DMS 273 treated with DMSO at 0.1 percent for 48 hours (cell line): ENCODE results near the gene SLC8A1.

Experiments used
- DNase-seq: peaks from one replicate; lab custom pipeline; 2025; lab: John Stamatoyannopoulos, UW

SLC8A1 gene

DNA sequence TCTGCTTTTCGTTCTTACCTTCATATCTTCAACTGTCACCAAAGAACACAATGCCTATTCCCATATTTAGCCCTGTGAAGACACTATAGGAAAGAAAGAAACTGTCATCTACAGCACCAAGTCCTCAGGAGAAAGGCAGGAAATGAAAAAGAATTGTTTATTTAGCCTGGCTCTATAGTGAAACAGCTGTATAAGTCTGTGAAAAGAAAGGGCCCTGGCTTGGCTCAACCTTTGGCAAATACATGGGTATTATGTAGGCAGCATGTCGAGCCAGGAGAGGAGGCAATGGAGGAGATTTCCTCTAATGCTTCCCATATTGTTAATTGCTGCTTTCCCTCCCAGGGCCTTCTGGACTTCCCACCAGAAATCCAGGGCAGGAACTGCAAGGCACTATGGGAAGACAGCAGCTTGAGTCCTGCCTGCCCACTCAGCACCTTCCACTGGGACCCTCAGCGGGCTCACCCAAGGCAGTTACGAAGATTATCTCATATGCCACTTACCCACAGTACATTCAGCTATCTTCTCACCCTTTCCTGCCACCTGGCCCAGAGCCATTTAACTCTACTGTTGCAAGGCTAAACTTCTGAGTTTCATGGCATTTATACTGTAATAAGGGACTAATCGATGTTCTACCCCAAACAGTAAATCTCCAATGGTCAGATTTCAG, 30.1 kb downstream of the SLC8A1 start:
- no peak for DNase-seq

DNA sequence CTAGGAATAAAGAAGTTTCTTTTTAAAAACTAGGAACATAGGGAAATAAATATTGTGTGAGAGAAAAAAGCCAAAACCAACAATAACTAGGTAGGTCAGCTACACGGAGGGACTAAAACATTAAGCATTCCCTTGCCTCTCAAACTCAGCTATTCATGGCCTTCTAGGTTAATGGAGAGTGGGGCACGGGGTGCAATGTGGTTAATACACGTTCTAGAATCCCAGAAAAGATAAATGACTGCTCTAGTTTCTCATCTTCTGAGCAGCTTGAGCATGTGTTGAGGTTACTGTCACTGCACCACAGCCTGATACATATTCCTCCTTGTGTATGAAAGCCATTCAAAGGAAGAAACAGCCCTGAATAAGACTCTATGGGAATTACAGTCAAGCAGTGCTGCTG, 31.4 kb downstream of the SLC8A1 start:
- no peak for DNase-seq

DNA sequence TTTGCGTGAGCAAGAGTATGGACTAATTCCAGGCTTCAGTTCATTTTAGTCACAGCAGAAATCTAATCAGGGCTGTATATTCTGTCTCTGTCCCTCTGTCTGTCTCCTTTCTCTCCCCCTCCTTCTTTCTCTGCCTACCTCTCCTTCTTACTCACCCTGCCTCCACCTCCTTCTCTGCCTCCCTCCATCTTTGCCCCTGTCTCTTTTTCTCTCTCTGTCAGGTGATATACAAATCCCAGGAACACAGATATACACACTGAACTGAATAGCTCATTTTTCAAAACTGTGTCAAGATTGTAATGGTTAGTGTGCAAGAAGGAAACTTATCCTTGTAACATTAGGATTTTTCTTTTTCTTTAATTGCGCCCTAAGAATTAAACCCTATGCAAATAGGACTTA, 32.5 kb downstream of the SLC8A1 start:
- DNase-seq: no peak

DNA sequence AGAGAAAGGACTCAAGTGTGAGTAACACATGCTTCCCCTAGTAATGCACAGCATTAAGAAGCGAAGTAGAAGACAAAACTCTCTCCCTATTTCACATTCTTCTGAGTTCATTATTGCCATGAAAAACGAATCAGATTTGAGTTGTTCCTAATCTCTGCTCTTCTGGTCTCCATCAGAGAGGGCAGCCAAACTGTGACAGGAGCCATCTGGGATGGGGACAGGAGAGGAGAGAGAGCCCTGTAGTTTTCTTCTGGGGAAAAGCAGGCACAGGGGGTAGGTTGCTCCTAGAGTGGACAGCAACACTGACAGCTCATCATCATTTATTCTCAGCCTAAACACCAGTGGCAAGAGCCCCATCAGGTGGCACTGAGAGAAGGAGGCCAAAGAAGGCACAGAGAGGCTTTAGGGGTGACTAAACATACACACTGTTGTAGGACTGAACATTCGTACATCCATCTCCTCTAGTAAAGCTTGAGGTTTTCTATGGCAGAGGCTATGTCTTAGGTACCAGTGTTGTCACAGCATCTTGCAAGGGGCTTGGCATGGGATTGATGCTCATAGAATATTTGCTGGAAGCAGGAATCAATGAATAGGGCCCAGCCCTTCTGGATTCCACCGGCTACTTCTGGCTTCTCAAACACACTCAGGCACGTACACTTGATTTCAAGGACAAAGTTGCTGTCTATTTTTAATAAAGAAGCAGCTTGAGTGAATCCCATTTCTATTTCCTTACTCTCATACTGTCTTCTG, 33.1 kb downstream of the SLC8A1 start:
- no peak for DNase-seq

DNA sequence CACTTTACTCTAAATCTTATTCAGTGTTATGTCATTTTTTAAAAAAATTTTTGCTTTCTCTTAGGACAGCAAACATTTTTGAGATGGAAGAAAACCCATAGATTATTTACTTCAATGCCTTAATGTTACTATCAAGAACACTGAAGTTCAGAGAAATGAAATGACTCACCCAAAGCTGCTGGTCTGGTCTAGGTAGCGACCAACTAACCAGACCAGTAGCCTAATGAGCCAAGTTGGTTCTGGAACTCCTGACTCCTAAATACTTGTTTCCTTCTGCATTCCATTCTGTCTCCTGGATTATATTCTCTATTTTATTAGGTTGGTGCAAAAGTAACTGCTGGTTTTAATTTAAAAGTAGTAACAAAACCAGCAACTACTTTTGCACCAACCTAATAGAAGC, 35.4 kb downstream of the SLC8A1 start:
- no peak for DNase-seq

DNA sequence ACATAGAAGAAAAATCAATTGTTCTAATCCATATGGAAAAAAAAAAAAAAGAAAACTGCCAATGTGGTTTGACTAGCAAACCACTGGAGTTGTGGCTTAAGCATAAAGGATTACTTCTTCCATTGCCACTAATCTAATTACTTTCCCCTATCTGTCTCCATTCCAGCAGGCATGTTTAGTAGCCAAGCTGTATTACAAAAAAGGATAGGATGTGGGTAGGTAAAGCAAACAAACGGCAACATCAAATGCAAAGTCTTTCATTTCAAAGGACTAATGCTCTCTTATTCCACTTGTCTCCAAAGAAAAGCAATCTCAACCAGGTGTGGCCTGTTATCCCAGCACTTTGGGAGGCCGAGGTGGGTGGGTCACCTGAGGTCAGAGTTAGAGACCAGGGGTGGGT, 36.5 kb downstream of the SLC8A1 start:
- DNase-seq: no peak

DNA sequence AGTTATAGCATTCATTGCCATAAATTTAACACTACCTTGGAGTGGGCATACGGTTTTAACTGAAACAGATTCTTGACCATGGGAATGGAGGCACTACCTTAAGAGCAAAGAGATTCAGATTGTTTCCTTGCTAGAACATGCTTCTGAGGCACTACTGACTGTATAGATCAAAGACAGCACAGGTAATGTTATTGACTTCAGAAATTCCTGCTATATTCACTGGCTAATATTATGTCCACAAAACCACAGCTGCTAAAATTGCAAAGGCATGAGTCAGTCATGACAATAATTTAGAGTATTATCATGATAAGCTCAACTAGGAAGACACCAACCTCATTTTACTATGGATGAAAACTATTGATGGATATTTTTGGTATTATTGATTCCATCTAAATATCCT, 39.4 kb downstream of the SLC8A1 start:
- no peak for DNase-seq

DNA sequence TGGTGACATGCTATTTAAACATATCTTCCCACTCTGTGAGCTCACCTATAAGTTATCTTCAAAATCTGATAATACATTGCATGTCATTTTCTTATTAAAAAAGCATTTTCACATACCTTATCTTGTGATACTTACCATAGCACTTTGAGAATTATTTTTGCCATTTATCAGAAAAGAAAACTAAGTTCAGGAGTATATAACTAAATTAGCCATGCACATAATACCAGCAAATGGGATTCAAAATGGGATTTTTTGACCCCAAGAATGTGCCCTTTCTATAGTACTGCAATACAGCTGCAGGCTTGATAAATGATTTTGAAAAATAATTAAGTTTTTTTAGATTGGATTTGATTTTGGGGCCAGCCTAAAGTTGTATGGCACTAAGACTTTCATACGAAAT, 41.2 kb downstream of the SLC8A1 start:
- DNase-seq: no peak

DNA sequence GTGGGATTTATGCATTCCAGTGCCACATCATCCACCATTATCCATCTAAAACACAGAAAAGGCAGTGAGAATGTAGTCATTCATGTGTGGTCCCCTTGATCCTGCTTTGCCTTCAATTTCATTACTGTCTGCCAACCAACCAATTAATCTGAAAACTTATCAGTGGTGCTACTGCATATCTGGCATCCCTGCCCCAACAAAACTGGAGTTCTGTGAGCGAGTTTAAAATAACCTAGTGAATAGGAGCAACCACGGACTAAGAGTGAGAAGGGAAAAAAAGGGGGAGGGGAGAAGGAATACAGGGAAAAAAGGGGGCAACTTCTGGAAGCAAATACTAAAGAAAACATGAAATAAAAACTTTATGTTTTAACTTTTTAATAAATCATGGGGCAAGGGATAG, 42.2 kb downstream of the SLC8A1 start:
- DNase-seq: no peak

DNA sequence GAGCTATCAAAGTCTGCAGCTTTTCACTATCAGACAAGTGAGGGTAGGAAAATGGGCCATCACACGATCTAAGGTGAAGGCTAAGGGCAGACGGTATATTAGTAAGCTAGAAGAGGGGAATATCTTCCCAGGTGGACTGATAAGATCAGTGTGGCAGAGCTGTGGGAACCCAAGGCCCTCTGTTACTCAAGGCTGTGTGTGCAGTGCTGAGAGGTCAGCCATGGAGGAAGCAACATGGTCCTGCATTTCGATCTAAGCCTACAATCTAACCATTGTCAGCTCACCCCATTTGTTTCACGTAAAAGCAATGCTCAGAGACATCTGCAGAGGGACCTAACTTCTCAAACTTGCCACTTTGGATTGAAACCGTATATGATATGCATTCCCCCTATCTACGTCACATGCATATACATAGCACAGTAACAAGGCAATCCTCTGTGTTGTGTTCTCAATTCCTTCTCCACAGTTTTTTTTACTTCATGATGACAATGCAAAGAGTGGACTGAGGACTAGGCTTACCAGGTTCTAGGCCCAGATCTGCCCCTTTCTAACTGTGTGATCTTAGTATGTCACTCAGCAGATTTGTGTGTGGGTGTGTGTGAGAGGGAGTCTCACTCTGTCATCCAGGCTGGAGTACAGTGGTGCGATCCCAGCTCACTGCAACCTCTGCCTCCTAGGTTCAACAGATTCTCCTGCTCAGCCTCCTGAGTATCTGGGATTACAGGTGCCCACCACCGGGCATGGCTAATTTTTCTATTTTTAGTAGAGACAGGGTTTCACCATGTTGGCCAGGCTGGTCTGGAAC, 45.2 kb downstream of the SLC8A1 start:
- no peak for DNase-seq

DNA sequence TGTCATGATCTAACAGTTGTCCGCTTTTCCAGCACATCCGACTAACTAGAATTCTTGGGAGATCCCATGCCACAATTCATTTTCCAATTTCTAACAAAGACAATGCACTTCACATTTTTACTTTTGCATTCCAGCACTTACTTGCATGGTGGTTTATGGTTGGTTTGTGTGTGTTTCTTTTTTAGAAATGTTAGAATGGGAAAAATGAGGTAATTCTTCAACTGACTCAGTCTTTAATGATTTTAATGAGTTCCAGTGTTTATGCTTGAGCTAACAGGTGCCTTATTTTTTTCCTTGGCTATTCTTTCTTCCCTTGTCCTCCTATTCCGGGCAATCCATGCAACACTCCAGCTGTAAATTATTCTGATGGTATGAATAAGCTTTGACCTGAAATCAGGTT, 46.4 kb downstream of the SLC8A1 start:
- no peak for DNase-seq

DNA sequence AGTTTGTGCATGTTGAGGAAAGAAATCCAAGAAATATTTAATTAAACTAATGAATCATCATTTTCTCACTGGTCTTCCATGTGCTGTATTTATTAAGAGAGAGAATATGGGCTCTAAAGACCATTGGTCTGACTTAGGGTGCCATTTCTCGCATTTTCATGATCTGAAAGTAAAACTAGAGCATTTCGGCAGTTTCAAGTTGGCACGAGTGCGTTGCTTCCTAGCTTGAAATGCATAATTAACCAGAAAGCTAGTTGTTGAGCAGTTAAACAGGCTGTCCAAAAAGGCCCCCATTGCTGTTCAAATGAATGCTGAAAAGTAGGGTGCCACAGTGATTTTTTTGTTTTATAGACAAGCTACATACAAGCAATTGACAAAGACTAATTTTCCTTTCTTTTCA, 47.4 kb downstream of the SLC8A1 start:
- no peak for DNase-seq

DNA sequence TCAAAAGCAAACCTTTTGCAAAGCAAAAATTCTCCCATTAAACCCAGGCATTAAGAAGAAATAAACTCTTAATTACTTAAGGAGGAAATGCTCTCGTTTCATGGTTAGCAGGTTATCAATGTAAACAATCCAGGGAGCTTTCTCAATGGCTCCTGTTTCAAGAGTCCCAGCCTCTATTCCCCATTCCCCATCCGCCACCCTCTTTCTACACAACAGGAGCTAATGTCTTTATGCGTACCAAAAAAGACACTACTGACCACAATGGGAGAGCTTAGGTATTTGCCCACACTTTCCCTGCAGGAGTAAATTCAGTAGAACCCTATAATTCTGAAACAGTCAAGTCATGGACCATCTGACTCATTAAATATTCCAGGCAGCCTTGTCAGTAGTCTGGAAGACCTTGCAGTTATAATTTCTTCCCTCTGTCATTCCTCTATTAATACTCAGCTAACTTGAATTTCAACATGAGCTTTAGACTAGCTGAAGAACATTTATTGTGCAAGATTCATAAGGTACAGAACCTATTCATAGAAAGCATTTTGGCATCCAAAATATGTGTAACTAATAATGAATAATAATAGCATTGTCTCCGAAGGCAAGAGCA, 48.6 kb downstream of the SLC8A1 start:
- no peak for DNase-seq

DNA sequence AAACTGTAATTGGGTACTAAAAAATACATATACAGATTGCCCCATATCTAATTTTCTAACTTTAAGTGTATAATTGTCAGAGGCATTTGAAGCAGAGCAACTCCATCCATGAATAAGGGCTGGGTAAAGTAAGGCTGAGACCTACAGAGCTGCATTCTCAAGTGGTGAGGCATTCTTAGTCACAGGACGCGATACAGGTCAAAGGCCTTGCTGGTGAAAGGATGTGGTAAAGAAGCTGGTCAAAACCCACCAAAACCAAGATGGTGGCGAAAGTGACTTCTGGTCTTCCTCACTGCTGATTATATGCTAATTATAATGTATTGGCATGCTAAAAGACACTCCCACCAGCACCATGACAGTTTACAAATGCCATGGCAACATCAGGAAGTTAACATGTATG, 50.0 kb downstream of the SLC8A1 start:
- no peak for DNase-seq

DNA sequence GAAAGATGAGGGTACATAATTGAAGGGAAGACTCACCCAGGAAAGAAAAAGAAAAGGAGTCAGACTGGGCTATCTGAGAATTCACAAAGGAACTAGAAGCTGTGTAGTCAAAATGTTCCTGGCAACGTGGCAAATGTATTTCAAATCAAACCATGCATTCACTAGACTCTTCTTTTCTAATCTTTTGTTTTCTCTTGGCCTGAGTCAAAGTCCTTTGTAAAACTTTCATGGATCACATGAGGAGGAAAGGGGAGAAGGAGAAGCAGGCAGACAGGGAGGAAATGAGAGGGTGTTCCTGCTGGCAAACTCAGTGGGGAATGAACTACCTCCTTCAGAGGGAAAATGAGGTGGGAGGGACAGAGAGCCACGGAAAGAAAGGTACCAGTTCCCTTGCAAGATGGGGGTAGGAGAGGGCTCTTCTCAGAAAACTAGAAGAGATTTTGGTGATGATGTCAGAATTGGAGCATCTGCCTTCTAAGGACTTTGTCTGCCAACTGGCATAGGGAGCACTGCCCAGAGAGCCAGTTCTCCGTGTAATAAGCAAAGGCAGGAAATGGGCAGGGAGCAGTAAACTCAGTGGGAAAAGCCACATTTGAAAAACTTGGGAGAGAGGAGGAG, 51.4 kb downstream of the SLC8A1 start:
- DNase-seq: no peak

DNA sequence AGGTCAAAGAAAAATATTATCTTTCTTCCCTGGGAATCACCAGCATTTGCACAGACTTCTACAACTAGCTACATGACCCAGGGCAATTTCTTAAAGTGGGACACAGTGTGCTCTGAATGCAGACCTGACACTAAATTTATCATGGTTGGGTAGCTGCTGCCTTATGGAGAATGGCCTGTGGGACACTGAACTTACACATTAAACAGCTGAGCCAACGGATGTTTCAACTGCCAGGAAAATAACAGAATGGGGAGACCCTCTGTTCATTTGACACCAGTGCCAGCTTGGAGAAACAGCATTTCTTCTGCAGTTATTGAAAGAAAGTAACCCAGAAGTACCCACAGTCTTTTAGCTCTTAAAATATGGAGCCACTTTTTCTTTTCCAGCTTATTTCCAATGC, 54.1 kb downstream of the SLC8A1 start:
- DNase-seq: no peak

DNA sequence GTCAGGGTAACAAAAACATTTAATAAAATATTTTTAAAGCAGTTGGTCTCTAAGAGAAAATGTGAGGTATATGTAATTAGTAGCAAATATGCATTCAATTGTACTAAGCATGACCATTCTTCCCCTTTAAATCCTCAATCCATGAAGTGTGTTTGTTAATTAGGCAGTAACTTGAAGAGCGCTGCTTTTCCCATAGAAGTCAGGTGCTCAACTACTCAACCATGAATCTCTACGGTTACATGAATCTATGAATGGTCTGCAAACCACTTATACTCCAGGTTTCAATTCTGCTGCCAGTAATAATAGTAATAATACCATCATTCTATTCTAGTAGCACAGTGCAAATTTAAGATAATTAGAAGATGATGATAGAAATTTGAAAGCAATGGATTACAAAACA, 55.8 kb downstream of the SLC8A1 start:
- DNase-seq: no peak

DNA sequence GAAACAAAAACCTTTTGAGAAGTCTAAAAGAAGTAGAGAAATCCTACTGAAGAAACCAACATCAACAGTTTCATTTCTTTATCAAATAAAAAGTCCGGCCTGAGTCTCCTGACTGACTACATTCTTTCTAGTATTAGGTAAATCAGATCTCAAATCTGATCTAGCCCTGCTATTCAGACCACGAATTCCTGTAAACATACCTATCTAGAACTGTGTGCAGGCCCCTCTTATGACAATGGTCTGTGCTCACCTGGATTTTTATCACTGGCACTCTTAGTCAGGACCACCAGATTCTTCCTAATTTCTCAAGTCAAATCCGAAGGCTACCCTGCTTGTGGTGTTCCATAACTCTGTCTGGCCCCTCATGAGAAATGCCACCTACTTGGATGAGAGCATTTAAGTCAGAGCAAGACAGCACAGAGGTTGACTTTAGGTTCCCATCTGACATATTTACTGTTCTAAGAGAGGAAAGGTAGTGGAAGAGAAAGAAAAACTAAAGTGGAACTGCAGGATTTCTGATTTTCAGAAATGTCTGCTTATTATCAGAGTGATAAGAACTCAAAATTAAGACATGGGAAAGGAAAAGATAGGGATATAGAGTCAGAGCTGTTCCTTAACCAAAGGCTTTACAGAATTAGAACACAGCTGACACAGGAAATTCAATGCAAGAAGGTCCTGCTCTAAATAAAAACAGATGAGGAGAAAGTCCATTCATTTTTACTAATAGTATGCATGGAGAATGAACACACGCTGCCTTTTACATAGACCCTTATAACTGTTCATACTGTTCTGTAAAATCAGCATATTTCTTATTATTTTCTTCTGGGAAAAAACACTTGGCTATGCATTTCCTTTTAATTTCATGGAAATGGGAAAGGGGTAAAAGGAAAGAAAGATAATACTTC, 56.5 kb downstream of the SLC8A1 start:
- no peak for DNase-seq

DNA sequence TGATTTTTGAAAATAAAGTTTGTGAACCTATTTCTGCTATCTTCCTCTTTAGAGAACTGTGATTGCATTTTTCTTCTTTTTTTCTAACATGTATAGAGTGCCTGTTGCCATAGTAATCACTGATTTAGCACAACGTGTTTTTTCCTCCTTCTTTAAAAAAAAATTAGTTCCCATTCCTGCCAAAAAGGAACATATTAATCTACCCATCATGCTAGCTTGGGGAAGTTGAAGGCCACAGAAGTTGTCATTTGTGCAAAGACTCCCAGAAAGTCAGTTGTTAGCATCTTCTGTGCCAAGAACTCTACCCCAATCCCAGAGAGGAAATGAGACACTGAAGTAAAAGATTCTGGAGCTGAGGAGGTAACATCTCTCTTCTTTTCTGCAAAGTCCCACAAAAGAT, 57.3 kb downstream of the SLC8A1 start:
- DNase-seq: no peak

DNA sequence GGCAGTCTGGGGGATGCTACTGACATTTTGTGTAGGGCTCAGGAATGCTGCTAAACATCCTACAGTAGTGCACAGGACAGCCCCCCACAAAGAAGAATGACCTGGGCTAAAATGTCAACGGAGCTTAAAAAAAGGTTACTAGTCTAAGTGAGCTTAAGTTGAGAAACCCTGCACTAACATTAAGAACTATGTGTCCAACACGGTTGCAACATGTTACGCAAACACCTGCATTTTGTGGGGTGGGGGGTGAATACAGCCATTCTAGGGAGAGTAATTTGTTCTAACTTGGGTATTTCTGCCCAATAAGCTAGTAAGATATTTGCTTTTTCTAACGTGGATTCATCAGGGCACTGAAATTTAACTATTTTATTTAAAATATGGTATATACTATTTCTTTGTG, 57.9 kb downstream of the SLC8A1 start:
- no peak for DNase-seq

DNA sequence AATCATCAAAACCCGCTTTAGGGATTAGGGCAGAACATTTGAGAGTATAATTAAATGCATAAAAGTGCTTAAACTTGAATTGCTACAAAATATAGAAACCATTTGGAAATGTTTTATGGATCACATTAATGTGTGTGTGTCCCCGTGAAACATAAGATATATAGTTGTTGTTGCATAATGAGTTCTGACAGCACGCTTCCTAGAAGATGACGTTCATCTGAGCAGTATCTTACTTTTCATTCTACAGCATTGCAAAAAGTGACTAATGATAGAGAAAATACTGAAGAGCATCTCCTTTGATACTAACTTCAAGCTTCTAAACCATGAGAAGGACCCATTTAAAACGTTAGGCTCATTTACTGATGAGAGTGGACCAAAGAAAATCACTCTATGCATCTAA, 63.7 kb downstream of the SLC8A1 start:
- no peak for DNase-seq
